Activated CD4-positive, CD25-positive, alpha-beta regulatory T cell treated with anti-CD3 and anti-CD28 coated beads, Interleukin-2, amount 50 U/mL, for 24 hours (primary cell): ENCODE results near the gene VANGL2.

Experiments used
- ATAC-seq, 2 donors: fragments of 150-1000 bp; cut with Tn5 transposase; one replicate each; pipeline ENCODE4 v1.10.0; 2021; ENCODE audit warnings: mild to moderate bottlenecking in 1 of 2, moderate library complexity in 1 of 2

The VANGL2 gene

GRCh38 chr1:160460683-160461287 lies 60.4 kb downstream of the VANGL2 start:
- ATAC-seq: peak; percentile 32 to 46

GRCh38 chr1:160465123-160465522 lies 64.8 kb downstream of the VANGL2 start:
- no peak for ATAC-seq

GRCh38 chr1:160466961-160467360 lies 66.6 kb downstream of the VANGL2 start:
- no peak for ATAC-seq

GRCh38 chr1:160467576-160467975 lies 67.2 kb downstream of the VANGL2 start:
- no peak for ATAC-seq

- ATAC-seq: peak; percentile 34 to 44
Observed at GRCh38 chr1:160471253-160471652, 70.9 kb downstream of the VANGL2 start.

- no peak for ATAC-seq
Observed at GRCh38 chr1:160472112-160472511, 71.7 kb downstream of the VANGL2 start.

GRCh38 chr1:160474392-160475242 lies 74.3 kb downstream of the VANGL2 start:
- peak; percentile 86 to 96 for ATAC-seq
